SIG-M5 treated with dmso at 0.1 percent for 504 hours (cell line): ENCODE measurements around the gene RFWD3.

Experiments
- DNase-seq: peaks from one replicate; lab custom pipeline; 2025; ENCODE audit not compliant: unreplicated experiment; lab: John Stamatoyannopoulos, UW

RFWD3 gene

GRCh38 chr16:74583926-74584666 is 82.6 kb downstream of the RFWD3 start:
- DNase-seq, result no peak

DNA sequence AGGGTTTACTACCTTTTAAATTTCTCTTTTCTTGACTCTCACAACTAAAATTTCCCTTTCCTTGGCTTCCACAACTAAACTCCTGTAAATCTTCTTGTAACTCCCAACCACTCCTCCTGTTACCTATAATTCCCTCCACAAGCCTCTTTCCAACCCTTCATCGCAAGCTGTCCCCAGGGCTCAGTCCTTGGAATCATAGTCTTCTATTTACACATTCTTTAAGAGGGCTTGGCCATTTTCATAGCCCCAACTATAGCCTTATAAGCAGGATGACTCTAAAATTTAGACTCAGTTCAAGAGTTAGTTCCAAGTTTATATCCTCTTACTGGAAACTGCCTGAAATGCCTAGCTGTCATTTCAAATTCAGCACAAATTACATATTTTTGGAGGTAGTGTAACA is 83.7 kb downstream of the RFWD3 start:
- DNase-seq, result no peak

- DNase-seq, result no peak
Measured at GRCh38 chr16:74580833-74581232, 85.8 kb downstream of the RFWD3 start.

GRCh38 chr16:74578838-74579237 is 87.8 kb downstream of the RFWD3 start:
- DNase-seq, result no peak

DNA sequence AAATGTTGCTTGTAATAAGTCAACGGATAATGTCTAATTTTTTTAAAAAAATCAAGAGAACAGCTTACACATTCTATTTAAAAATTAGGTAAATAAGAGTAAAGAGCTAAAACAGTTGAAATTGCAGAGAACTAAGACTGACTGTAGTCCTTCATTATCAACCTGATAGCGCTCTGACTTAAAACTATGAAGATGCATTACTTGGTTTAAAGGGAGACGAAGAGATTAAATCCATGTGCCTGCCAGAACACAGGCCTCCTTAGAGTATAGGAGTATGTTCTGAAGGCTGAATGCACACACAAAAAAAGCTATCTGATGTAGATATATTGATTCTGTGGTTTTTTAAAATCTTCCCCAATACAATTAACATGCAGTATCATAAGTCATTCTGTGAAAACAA is 88.2 kb downstream of the RFWD3 start:
- no peak for DNase-seq

- no peak for DNase-seq
Measured at GRCh38 chr16:74577882-74578366, 88.8 kb downstream of the RFWD3 start.

- no peak for DNase-seq
Measured at GRCh38 chr16:74575807-74576643, 90.7 kb downstream of the RFWD3 start.

DNA sequence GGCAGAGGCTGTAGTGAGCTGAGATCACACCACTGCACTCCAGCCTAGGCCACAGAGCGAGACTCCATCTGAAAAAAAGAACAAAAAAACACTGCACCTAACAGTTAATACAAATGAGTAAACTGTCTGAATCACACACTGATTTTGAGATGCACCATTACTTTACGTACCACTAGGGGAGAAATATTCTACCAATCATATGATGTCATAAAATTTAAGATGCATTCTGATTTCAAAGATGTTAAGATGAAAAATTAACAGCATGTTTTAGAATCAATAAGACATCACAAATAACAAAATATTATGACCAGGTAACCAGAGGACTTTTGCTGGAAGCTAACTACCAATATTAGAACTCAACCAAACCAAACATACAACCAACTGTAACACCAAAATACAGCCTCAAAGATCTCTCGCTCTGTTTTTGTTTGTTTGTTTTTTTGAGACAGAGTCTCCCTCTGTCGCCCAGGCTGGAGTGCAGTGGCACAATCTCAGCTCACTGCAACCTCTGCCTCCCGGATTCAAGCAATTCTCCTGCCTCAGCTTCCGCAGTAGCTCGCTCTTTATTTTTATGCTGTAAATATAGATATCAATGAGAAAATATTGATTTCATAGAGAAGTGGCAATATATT is 91.4 kb downstream of the RFWD3 start:
- DNase-seq, result no peak

- no peak for DNase-seq
Measured at GRCh38 chr16:74574146-74574545, 92.5 kb downstream of the RFWD3 start.

DNA sequence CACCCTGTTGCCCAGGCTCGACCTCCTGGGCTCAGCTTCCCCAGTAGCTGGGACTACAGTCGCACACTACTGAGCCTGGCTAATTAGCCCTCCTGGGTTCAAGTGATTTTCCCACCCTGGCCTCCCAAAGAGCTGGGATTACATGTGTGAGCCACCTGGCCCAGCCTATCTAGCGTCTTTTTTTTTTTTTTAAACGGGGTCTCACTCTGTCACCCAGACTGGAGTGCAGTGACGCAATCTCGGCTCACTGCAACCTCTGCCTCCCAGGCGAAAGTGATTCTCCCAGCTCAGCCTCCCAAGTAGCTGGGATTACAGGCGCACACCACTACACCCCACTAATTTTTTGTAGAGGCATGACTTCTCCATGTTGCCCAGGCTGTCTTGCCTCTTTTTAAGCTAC is 93.1 kb downstream of the RFWD3 start:
- DNase-seq, result no peak
